GM10266 (cell line): ENCODE data around the gene PSAT1.

Experiments used
- DNase-seq: peaks from one replicate; pipeline ENCODE4 v3.0.0; 2012; ENCODE audit errors: extremely low spot score
- CTCF ChIP-seq: IDR thresholded peaks from 2 replicates; pipeline ENCODE4 v1.5.1; 2012; ENCODE audit warnings: mild to moderate bottlenecking, low read depth; ENCODE audit not compliant: control insufficient read depth, insufficient read depth; ENCODE audit errors: missing control alignments

The PSAT1 gene

GRCh38 chr9:78366827-78367226 lies 69.9 kb downstream of the PSAT1 start:
- DNase-seq = no peak
- no peak for TF ChIP-seq CTCF

- no peak for DNase-seq
- TF ChIP-seq CTCF = no peak
Measured at GRCh38 chr9:78368236-78368635, 71.3 kb downstream of the PSAT1 start.

GRCh38 chr9:78369639-78370219 lies 72.8 kb downstream of the PSAT1 start:
- peak; percentile 50 for DNase-seq
- peak; percentile 84 for TF ChIP-seq CTCF

GRCh38 chr9:78370991-78371390 lies 74.1 kb downstream of the PSAT1 start:
- no peak for TF ChIP-seq CTCF
- DNase-seq = no peak

- DNase-seq = no peak
Measured at GRCh38 chr9:78371981-78372380, 75.1 kb downstream of the PSAT1 start.

More at GRCh38 chr9:78371981-78372380, 75.1 kb downstream of the PSAT1 start:
- TF ChIP-seq CTCF = no peak
